Fibroblast of skin of left quadriceps (primary cell): ENCODE data around the gene ARHGAP15.
A peak's percentile ranks its signal among the peaks of the same experiment; 100 is the strongest.
"Not testable (repeated sequence)": the region's sequence is repeated elsewhere in the genome, so short reads cannot be mapped to it uniquely, and the experiment has no call there.

Experiments
- DNase-seq, 2 experiments: peaks; one replicate each; pipeline ENCODE4 v3.0.0-alpha.2; 2013; ENCODE audit warnings: low read depth in 2 of 2

ARHGAP15 gene

GRCh38 chr2:143526498-143526897 lies 397.3 kb downstream of the ARHGAP15 start:
- DNase-seq = no peak

GRCh38 chr2:143528021-143528420 lies 398.8 kb downstream of the ARHGAP15 start:
- peak; percentile 76 to 81 for DNase-seq

GRCh38 chr2:143529118-143529720 lies 400.0 kb downstream of the ARHGAP15 start:
- no peak for DNase-seq

GRCh38 chr2:143530758-143531157 lies 401.5 kb downstream of the ARHGAP15 start:
- DNase-seq = no peak

- DNase-seq = no peak
Measured at GRCh38 chr2:143532061-143532460, 402.8 kb downstream of the ARHGAP15 start.

GRCh38 chr2:143533846-143534245 lies 404.6 kb downstream of the ARHGAP15 start:
- no peak for DNase-seq

GRCh38 chr2:143535802-143536201 lies 406.6 kb downstream of the ARHGAP15 start:
- DNase-seq = no peak

- not testable (repeated sequence) for DNase-seq
Measured at GRCh38 chr2:143541899-143542298, 412.7 kb downstream of the ARHGAP15 start.

GRCh38 chr2:143545059-143545948 lies 416.1 kb downstream of the ARHGAP15 start:
- no peak for DNase-seq

GRCh38 chr2:143545949-143546255 lies 416.7 kb downstream of the ARHGAP15 start:
- DNase-seq = peak; percentile 65 to 67

- no peak for DNase-seq
Measured at GRCh38 chr2:143548032-143548431, 418.8 kb downstream of the ARHGAP15 start.

- no peak for DNase-seq
Measured at GRCh38 chr2:143550500-143550899, 421.3 kb downstream of the ARHGAP15 start.

GRCh38 chr2:143551971-143552650 lies 422.9 kb downstream of the ARHGAP15 start:
- DNase-seq = no peak

GRCh38 chr2:143553261-143553660 lies 424.0 kb downstream of the ARHGAP15 start:
- no peak for DNase-seq

- peak; percentile 70 to 75 for DNase-seq
Measured at GRCh38 chr2:143558665-143559064, 429.4 kb downstream of the ARHGAP15 start.

GRCh38 chr2:143559147-143559546 lies 429.9 kb downstream of the ARHGAP15 start:
- DNase-seq = no peak

GRCh38 chr2:143560724-143561123 lies 431.5 kb downstream of the ARHGAP15 start:
- no peak for DNase-seq

- no peak for DNase-seq
Measured at GRCh38 chr2:143564419-143564818, 435.2 kb downstream of the ARHGAP15 start.

- no peak for DNase-seq
Measured at GRCh38 chr2:143571747-143572146, 442.5 kb downstream of the ARHGAP15 start.

- no peak for DNase-seq
Measured at GRCh38 chr2:143572421-143572820, 443.2 kb downstream of the ARHGAP15 start.

GRCh38 chr2:143574069-143574468 lies 444.9 kb downstream of the ARHGAP15 start:
- DNase-seq = no peak

GRCh38 chr2:143575340-143575739 lies 446.1 kb downstream of the ARHGAP15 start:
- DNase-seq = no peak

- no peak for DNase-seq
Measured at GRCh38 chr2:143577489-143577888, 448.3 kb downstream of the ARHGAP15 start.
